NAMALWA (cell line): ENCODE data around the gene SATB2.

Source experiments
- DNase-seq: peaks from one replicate; pipeline ENCODE4 v3.0.0-alpha.2; 2015; ENCODE audit warnings: low spot score

SATB2 gene

GRCh38 chr2:199257261-199258224 is 200.2 kb downstream of the SATB2 start:
- DNase-seq, result no peak

- DNase-seq, result no peak
Measured at GRCh38 chr2:199230091-199230490, 227.6 kb downstream of the SATB2 start.

- no peak for DNase-seq
Measured at GRCh38 chr2:199228887-199229819, 228.6 kb downstream of the SATB2 start.

- no peak for DNase-seq
Measured at GRCh38 chr2:199223791-199224190, 233.9 kb downstream of the SATB2 start.

GRCh38 chr2:199220920-199221319 is 236.8 kb downstream of the SATB2 start:
- no peak for DNase-seq

- DNase-seq, result no peak
Measured at GRCh38 chr2:199219551-199219950, 238.2 kb downstream of the SATB2 start.
